Measurements from ENCODE around the gene KCNT2. TPM values are rescaled to one million over a fixed set of nuclear protein-coding genes. Genes with fewer than 3 reads are reported as not detected.

KCNT2 gene
- total RNA-seq, 1 experiment from 2014 or later: 9.1 TPM

- Histone ChIP-seq H2BK5ac (ENCODE audit: insufficient read length, low read length) (no peak overlapping the region), H4K8ac (replicated peaks; ENCODE audit: insufficient read length, low read depth, low read length) (no peak overlapping the region), H4K20me1 (ENCODE audit: control insufficient read depth, insufficient read depth, insufficient read length) (no peaks in the 10 kb centered on the region), H2BK120ac (ENCODE audit: low read depth, low read length, poor library complexity, severe bottlenecking) (no peak overlapping the region), H3K79me1 (ENCODE audit: insufficient read depth, low read depth, low read length, poor library complexity, severe bottlenecking) (peaks cover 8% of the 10 kb centered on the region), H3K27me3 (ENCODE audit: insufficient read depth, low read length) (no peaks in the 10 kb centered on the region), H3K4me2 (ENCODE audit: insufficient read depth, insufficient read length, low read length) (no peak overlapping the region), H2AFZ (ENCODE audit: low read length) (no peak overlapping the region), H4K5ac (ENCODE audit: insufficient read length, low read depth, low read length) (no peak overlapping the region), H3K14ac (ENCODE audit: insufficient read depth, low read length) (0 out of 2 replicates have a peak overlapping the region, but pooled peaks have one; percentile 36), H3K79me2 (ENCODE audit: insufficient read depth, low read length) (peaks cover 2% of the 10 kb centered on the region; the same call in 1 of the 2 replicates), H3T11ph (ENCODE audit: low read length) (no peak overlapping the region), H3K9ac (ENCODE audit: extremely low read depth, insufficient read length, low read length) (no peak overlapping the region), H3K4me1 (ENCODE audit: insufficient read depth, low read length) (no peaks in the 10 kb centered on the region), H2AK5ac (ENCODE audit: insufficient read length, low read length) (no peak overlapping the region), H2BK15ac (ENCODE audit: low read depth, low read length) (no peak overlapping the region), H3K18ac (ENCODE audit: insufficient read length, low read depth, low read length) (no peak overlapping the region), H2BK20ac (ENCODE audit: low read depth, low read length, poor library complexity, severe bottlenecking) (no peak overlapping the region), H3K27ac (ENCODE audit: insufficient read length, low read depth, low read length) (no peak overlapping the region), H4K91ac (ENCODE audit: insufficient read length, low read depth, low read length) (no peak overlapping the region), H3K23ac (ENCODE audit: insufficient read length, low read depth, low read length) (no peak overlapping the region), H3K4ac (ENCODE audit: low read depth, low read length) (no peak overlapping the region), H3K56ac (ENCODE audit: insufficient read length, low read depth, low read length) (no peak overlapping the region), H3K9me3 (ENCODE audit: control insufficient read depth, low read depth, low read length) (no peaks in the 10 kb centered on the region), H2BK12ac (ENCODE audit: insufficient read length, low read depth, low read length) (no peak overlapping the region), H3K23me2 (ENCODE audit: insufficient read length, low read depth, low read length, poor library complexity, severe bottlenecking) (peaks cover 3% of the 10 kb centered on the region)
- Mint-ChIP-seq H3K4me3 (no peak overlapping the region), H3K9me3 (peaks cover 7 to 14% of the 10 kb centered on the region in 2 experiments; a peak in 3 of 5 replicates), H3K36me3 (ENCODE audit: insufficient read depth in 1 of 3, low read depth in 3 of 3) (peaks cover 4 to 12% (median 9%) of the 10 kb centered on the region in 3 experiments; a peak in 5 of 7 replicates), H3K27me3 (ENCODE audit: low read depth) (no peaks in the 10 kb centered on the region), H3K4me1 (peaks cover 9% of the 10 kb centered on the region in 2 experiments; a peak in 3 of 4 replicates), H3K27ac (peak overlapping the region; percentile 20 to 71 (median 24); a peak in 3 of 7 replicates)
- TF ChIP-seq, protein P1, sequence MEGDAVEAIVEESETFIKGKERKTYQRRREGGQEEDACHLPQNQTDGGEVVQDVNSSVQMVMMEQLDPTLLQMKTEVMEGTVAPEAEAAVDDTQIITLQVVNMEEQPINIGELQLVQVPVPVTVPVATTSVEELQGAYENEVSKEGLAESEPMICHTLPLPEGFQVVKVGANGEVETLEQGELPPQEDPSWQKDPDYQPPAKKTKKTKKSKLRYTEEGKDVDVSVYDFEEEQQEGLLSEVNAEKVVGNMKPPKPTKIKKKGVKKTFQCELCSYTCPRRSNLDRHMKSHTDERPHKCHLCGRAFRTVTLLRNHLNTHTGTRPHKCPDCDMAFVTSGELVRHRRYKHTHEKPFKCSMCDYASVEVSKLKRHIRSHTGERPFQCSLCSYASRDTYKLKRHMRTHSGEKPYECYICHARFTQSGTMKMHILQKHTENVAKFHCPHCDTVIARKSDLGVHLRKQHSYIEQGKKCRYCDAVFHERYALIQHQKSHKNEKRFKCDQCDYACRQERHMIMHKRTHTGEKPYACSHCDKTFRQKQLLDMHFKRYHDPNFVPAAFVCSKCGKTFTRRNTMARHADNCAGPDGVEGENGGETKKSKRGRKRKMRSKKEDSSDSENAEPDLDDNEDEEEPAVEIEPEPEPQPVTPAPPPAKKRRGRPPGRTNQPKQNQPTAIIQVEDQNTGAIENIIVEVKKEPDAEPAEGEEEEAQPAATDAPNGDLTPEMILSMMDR (conservative IDR thresholded peaks at IDR 0.05): no peak
- no peak for DNase-seq
- no CpG with 5 or more reads among the region's 3 CpGs for WGBS (ENCODE audit: extremely low coverage, insufficient read length, low lambda C conversion rate)
Measured at GRCh38 chr1:196516373-196516772, 91.9 kb downstream of the KCNT2 start.

Data from H9 (cell line).